Adrenal gland (tissue), 12 donors: ENCODE measurements around the gene ZFP92. TPM values are rescaled to one million over a fixed set of nuclear protein-coding genes. Genes with fewer than 3 reads are reported as not detected.

ENCODE experiments used
- DNase-seq, 7 donors: peaks; one replicate each; pipeline ENCODE4 v3.0.0-alpha.2; 2019 to 2020
- H3K27ac ChIP-seq, 5 donors: fragments of 200-600 bp; sonication (generic) in 4 of 5; 1 replicate in 3 of 5; 2 replicates in 2 of 5; pipeline versions ENCODE4 v1.5.1 to v1.8.0; 2016 to 2020; ENCODE audit warnings: mild to moderate bottlenecking in 1 of 5
- H3K27me3 ChIP-seq: fragments of 200-600 bp; 2 replicates; pipeline ENCODE4 v1.8.0; 2021
- H3K36me3 ChIP-seq, 2 donors: fragments of 200-600 bp; replicated peaks in 1 of 2; 1 replicate in 1 of 2; 2 replicates in 1 of 2; pipeline versions ENCODE4 v1.5.1 to v1.8.0; 2018 to 2022
- H3K4me1 ChIP-seq, 2 donors: fragments of 200-600 bp; replicated peaks in 1 of 2; 1 replicate in 1 of 2; 2 replicates in 1 of 2; pipeline versions ENCODE4 v1.5.1 to v1.8.0; 2018 to 2021
- H3K4me3 ChIP-seq, 4 donors: fragments of 200-600 bp; sonication (generic) in 3 of 4; one replicate each; pipeline ENCODE4 v1.5.1; 2016 to 2018
- H3K9me3 ChIP-seq, 3 donors: fragments of 200-600 bp; sonication (generic) in 1 of 3; replicated peaks in 1 of 3; 1 replicate in 2 of 3; 2 replicates in 1 of 3; pipeline versions ENCODE4 v1.5.1 to v1.8.0; 2016 to 2021
- CTCF ChIP-seq, 6 experiments: fragments of 450-650 bp in 4 of 6; fragments of 200-600 bp in 2 of 6; sonication (generic) in 1 of 6; IDR thresholded peaks; 1 replicate in 5 of 6; 2 replicates in 1 of 6; pipeline versions ENCODE4 v1.5.1 to v1.8.0; 2016 to 2021; ENCODE audit warnings: antibody characterized with exemption in 6 of 6, mild to moderate bottlenecking in 2 of 6, moderate library complexity in 1 of 6
- POLR2A ChIP-seq, 2 donors: fragments of 450-650 bp; IDR thresholded peaks; one replicate each; pipeline ENCODE4 v1.6.1; 2017; ENCODE audit warnings: antibody characterized with exemption in 2 of 2, mild to moderate bottlenecking in 2 of 2, moderate library complexity in 1 of 2
- WGBS, 4 donors: extraction: QIAGEN DNeasy Blood & Tissue Kit in 2 of 4; methylation state at CpG; one replicate each; pipeline versions ENCODE4 v1.1.5 to v1.1.7; 2013 to 2017; 5-methylcytosine and 5-hydroxymethylcytosine counted together
- intact Hi-C, 2 donors: fragments of 100-400 bp; cut with DNase I; formaldehyde crosslinking; loops; one replicate each; pipeline versions ENCODE4 v1.14.1 to v1.15.0; 2022 to 2023
- polyA plus RNA-seq, 3 donors: library from polyadenylated mRNA; stranded (reverse); fragments of 200-250 nt in 2 of 3; fragments of 350-450 nt in 1 of 3; fragmentation: Illumina TruSeq in 1 of 3; extraction: RNeasy Lipid Tissue Mini Kit (QIAGEN cat#74804) in 1 of 3; gene quantifications; one replicate each; pipeline ENCODE4 v1.2.3, GENCODE V29; 2013 to 2014
- total RNA-seq, 9 donors: library from RNA; depleted of rRNA in 4 of 9; stranded (reverse); fragments of >200 nt in 4 of 9; fragments of 120-200 nt in 1 of 9; fragmentation: NEBNext Ultra II Directional in 1 of 9; extraction: Animal tissue kit (Norgen Biotek cat#: 25700) in 1 of 9; gene quantifications; one replicate each; pipeline versions ENCODE4 v1.1.0 to v1.2.4, GENCODE V29; 2013 to 2023
- donor health status: healthy with polysubstance abuse.
- donor health status: Bipolar disorder and iron deficiency.
- donor health status: DM: yes; HTN: yes; CAD: no.
- donor health status: DM: no; HTN: no; CAD: no.
- donor health status: DM: no; HTN: no; CAD: no.
- donor health status: DM: yes; HTN: yes; CAD: no.

The ZFP92 gene
- total and polyA plus RNA-seq, 12 donors: 0.71 to 7.5 (median 4.0) TPM

DNA sequence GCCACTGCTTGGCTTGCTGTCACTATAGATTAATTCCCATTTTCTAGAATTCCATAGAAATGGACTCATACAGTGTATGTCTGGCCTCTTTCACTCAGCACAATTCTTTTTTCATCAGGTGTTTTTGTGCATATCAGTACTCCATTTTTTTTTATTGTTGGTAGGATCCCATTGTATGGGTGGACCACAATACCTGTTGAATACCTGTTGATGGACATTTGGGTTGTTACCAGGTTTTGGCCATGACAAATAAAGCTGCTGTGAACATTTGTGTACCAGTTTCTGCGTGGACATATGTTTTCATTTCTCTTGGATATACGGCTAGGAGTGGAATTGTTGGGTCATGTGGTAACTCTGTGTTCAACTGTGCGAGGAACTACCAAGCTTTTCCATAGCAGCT is 14.9 kb downstream of the ZFP92 start:
- H3K27ac ChIP-seq: no peak overlapping the region
- intact Hi-C loops: no loop called here
- H3K4me3 ChIP-seq: no peak overlapping the region
- WGBS, 4 donors: 75 to 97% (median 89%) methylated on average over 1 to 3 of the region's 3 CpGs
- H3K9me3 ChIP-seq: peaks cover 0 to 3% (median 0%) of the 10 kb centered on the region in 3 donors
- no peaks in the 10 kb centered on the region for H3K4me1 ChIP-seq
- no peak for TF ChIP-seq CTCF (IDR thresholded peaks at IDR 0.05)
- no peak for TF ChIP-seq POLR2A (IDR thresholded peaks at IDR 0.05)
- no peak for DNase-seq
- no peaks in the 10 kb centered on the region for H3K27me3 ChIP-seq
- H3K36me3 ChIP-seq: no peaks in the 10 kb centered on the region

DNA sequence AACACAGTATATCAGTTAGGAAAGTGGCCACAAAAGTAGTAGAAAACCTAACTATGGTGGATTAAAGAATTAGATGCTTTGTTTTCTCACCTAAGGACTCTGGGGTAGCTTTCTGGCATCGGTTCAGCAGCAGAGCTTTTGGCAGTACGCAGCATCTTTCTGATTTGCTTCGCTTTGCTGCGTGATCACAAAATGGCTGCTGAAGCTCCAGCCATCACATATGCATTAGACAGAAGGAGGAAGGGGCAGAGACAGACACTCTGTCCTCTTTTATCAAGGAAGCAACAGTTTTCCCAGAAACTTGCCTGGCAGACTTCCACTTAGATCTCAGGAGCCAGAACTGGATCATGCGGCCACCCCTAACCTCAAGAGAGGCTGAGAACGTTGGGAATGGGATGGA is 19.5 kb downstream of the ZFP92 start:
- Histone ChIP-seq H3K4me1 (no peaks in the 10 kb centered on the region), H3K27me3 (no peaks in the 10 kb centered on the region), H3K36me3 (no peaks in the 10 kb centered on the region), H3K9me3 (peaks cover 0 to 3% (median 0%) of the 10 kb centered on the region in 3 donors), H3K27ac (no peak overlapping the region), H3K4me3 (no peak overlapping the region)
- 85 to 91% (median 87%) methylated on average over 4 to 6 of the region's 6 CpGs for whole genome bisulfite sequencing, 4 donors
- no peak for DNase-seq
- intact Hi-C loops: no loop called here
- TF ChIP-seq CTCF (IDR thresholded peaks at IDR 0.05): no peak
- TF ChIP-seq POLR2A (IDR thresholded peaks at IDR 0.05): no peak

- intact Hi-C loops: no loop called here
- 74 to 89% (median 89%) methylated on average over 5 to 12 of the region's 12 CpGs; no CpG with 5 or more reads in 1 of the 4 donors for WGBS, 4 donors
- Histone ChIP-seq H3K4me1 (no peaks in the 10 kb centered on the region), H3K27ac (no peak overlapping the region), H3K9me3 (peaks cover 0 to 3% (median 0%) of the 10 kb centered on the region in 3 donors), H3K27me3 (no peaks in the 10 kb centered on the region), H3K4me3 (no peak overlapping the region), H3K36me3 (no peaks in the 10 kb centered on the region)
- TF ChIP-seq CTCF (IDR thresholded peaks at IDR 0.05): no peak
- no peak for TF ChIP-seq POLR2A (IDR thresholded peaks at IDR 0.05)
- DNase-seq: no peak
Measured at GRCh38 chrX:153433161-153433680, 21.9 kb downstream of the ZFP92 start.

GRCh38 chrX:153433781-153434285 is 22.6 kb downstream of the ZFP92 start:
- no peak for DNase-seq

More at GRCh38 chrX:153433781-153434285, 22.6 kb downstream of the ZFP92 start:
- TF ChIP-seq POLR2A (IDR thresholded peaks at IDR 0.05): no peak
- TF ChIP-seq CTCF (IDR thresholded peaks at IDR 0.05): no peak
- intact Hi-C loops: no loop called here
- no peak overlapping the region for H3K4me3 ChIP-seq
- no peaks in the 10 kb centered on the region for H3K4me1 ChIP-seq
- H3K27me3 ChIP-seq: no peaks in the 10 kb centered on the region
- H3K36me3 ChIP-seq: no peaks in the 10 kb centered on the region
- WGBS, 4 donors: 87 to 92% (median 89%) methylated on average over 12 to 17 of the region's 17 CpGs; no CpG with 5 or more reads in 1 of the 4 donors
- H3K9me3 ChIP-seq: peaks cover 0 to 3% (median 0%) of the 10 kb centered on the region in 3 donors
- H3K27ac ChIP-seq: no peak overlapping the region
